Ishikawa (cell line): Measurements from ENCODE around the gene CLPTM1L.

Experiments
- CEBPB ChIP-seq: IDR thresholded peaks from 2 replicates; pipeline ENCODE4 v1.6.1; 2012
- EGR1 ChIP-seq: IDR thresholded peaks from 2 replicates; pipeline ENCODE4 v1.6.1; 2012
- EP300 ChIP-seq: IDR thresholded peaks from 2 replicates; pipeline ENCODE4 v1.6.1; 2012; ENCODE audit warnings: borderline replicate concordance
- MAX ChIP-seq: IDR thresholded peaks from 2 replicates; pipeline ENCODE4 v1.6.1; 2012
- NFIC ChIP-seq: IDR thresholded peaks from 2 replicates; pipeline ENCODE4 v1.6.1; 2012
- REST ChIP-seq: IDR thresholded peaks from 2 replicates; pipeline ENCODE4 v1.6.1; 2012; ENCODE audit warnings: low read depth, mild to moderate bottlenecking
- TAF1 ChIP-seq: IDR thresholded peaks from 2 replicates; pipeline ENCODE4 v1.6.1; 2012; ENCODE audit warnings: low read depth, mild to moderate bottlenecking
- YY1 ChIP-seq: IDR thresholded peaks from 2 replicates; pipeline ENCODE4 v1.6.1; 2012; ENCODE audit warnings: low read depth

GRCh38 chr5:1386274-1386717 is 41.4 kb upstream of the CLPTM1L start:
- TF ChIP-seq EGR1 (no peak), EP300 (no peak), TAF1 (0 out of 2 replicates have a peak, but pooled peaks have one; percentile 3), NFIC (no peak), REST (no peak), MAX (peak; percentile 94), YY1 (no peak), CEBPB (no peak)
